Fibroblast of skin of scalp (primary cell): ENCODE results near the gene WNT9B.
A peak's percentile ranks its signal among the peaks of the same experiment; 100 is the strongest.

Experiments
- DNase-seq: peaks from one replicate; pipeline ENCODE4 v3.0.0-alpha.2; 2013

WNT9B gene

GRCh38 chr17:46854515-46854914, 3.1 kb downstream of the WNT9B start:
- DNase-seq, result no peak

DNA sequence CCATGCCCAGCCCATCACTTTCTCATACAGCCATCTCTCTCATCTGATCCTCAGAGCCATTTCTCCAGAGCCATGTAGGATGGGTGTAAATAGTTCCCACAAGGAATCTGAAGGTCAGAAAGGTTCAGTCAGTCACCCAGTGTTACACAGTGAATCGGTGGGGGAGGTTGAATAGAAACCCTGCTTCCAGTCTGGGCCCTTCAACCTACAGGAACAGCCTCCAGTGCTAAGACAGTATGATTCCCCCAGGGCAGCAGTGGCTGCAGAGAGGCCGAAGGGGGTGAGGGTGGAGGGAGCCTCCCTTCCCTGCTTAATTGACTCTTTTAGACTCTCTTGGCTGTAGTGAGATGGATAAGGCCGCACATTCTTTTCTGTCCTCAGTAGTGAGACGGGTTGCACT, 3.6 kb downstream of the WNT9B start:
- no peak for DNase-seq

DNA sequence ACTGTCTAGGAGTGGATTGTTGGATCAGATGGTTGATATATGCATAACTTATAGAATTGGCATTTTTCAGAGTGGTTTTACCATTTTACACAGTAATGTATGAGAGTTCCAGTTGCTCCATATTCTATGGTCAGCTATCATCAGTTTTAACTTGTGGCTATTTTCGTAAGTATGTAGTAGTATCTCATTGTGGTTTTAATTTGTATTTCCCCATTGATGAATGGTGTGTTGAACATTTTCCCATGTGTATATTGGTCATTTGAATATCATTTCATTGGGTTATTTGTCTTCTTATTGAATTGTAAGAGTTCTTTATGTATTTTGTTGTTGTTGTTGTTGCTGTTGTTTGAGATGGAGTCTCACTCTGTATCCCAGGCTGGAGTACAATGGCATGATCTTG, 6.2 kb downstream of the WNT9B start:
- DNase-seq, result no peak

DNA sequence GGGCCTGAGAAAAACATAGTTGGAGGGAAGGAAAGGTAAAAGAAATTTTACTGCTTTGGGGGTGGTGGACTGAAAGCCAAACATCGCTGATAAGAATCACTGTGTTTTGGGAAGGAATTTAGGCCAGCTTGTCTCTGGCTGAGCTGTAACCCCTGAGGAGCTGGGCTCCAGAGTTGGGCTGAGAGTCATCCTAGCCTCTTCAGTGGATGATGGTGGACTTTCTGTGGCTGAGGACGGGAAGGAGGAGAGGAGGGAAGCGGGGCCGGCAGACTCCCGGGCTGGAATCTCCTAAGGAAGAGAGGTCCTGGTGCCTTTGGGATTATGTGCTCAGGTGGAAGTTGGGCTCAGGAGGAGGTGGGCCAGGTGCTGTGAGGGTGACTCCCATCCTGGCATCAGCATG, 8.6 kb downstream of the WNT9B start:
- DNase-seq, result no peak

DNA sequence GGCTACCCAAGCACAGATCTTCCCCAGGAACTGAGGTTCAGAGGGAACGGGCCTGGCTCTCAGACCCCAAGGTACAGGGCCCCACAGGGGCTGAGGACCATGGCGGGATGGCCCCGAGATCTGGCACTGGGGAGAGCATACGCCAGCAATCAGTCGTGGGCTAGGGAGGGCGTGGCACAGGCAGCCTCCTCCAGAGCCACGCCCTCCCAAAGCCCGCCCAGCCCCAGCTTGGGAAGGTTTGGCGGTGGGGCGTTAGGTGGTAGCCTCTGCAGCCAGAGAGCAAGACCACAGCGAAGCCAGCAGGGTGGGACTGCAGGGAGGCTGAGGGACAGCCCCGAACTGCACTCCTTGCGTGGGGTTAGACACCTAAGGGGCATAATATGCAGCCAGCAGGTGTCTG, 11.6 kb downstream of the WNT9B start:
- no peak for DNase-seq

DNA sequence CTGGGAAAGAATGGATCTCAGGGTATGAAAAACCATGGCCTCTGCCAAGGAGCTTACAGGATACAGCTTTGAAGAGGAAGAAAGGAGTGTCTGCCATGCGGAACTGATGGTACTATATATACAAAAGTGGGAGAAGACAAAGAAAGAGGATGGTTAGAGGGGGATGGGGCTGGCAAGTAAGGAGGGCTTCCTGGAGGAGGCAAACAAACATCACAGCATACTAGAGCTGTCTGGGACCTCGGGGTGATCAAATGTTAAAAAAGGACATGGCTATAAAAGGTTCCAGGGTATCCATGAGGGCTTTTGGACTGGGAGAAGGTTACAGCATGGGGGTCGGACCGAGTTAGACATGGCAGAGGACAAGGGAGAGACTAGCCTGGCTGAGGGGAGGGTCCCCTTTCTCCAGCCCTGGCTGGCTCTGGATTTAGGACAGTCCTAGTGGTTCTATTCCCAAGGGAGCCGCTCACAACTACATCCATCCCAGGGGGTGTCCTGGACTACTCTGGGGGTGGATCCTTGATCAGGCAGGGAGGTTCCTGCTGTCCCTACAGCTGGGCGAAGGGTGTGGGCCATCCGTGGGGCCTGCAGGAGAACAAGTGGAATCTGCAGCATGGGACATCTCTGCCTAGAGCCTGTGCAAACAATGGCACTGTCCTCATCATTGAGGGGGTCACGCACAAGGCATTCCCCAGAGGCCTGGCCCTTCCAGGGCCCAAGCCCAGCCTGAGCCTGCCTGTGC, 12.2 kb downstream of the WNT9B start:
- no peak for DNase-seq

DNA sequence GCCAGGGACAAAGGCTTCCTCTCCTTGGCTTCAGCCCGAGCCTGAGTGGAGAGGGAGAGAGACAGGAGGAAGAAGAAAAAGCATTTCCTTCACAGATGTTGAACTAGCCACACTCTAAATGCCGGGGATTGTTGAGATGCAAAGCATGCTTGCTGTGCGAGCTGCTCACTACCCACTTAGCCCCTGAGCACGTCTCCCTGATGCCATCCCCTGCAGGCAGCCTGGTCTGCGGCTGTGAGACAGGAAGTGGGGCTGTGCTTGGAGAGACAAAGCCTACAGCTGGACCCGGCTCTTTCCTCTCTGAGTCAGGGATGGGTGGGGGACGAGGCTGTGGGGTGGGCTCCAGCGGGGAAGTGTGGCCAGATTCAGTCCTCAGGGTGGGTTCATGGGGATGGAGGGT, 13.7 kb downstream of the WNT9B start:
- peak; percentile 85 for DNase-seq

DNA sequence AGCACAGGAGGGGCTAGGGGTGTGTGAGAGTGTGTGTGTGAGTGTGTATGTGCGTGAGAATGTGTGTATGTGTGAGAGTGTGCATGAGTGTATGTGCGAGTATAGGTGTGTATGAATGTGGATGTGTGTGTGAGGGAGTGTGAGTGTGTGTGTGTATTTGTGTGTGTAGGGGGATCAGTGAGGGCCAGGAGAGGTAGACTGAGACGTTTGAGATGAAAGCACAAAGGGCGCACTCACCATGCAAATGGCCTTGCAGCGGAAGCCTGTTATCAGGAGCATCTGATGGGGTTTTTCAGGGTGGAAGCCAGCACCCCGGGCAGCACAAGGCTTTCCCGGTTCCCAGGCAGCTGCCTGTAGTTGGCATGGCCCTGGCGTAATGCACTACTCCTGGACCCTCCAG, 14.9 kb downstream of the WNT9B start:
- DNase-seq, result no peak

DNA sequence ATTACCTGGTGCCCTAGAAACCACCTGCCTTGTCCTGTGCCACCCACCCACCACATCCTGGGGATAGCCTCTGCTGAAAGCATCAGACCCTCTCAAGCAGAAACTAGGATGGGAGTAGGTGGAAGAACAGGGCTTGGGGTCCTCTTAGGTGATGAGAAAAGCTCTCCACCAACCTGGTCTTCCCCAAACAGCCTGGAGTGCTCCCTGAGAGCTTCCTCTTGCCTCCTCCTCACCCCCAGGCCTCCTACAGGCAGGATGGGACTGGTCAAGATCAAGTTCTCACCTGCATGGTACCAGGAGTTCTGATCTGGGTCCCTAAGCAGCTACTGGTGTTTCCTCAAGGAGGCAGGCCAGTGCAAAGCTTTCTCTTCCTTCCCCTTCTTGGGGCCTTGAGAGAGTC, 15.4 kb downstream of the WNT9B start:
- DNase-seq, result no peak

DNA sequence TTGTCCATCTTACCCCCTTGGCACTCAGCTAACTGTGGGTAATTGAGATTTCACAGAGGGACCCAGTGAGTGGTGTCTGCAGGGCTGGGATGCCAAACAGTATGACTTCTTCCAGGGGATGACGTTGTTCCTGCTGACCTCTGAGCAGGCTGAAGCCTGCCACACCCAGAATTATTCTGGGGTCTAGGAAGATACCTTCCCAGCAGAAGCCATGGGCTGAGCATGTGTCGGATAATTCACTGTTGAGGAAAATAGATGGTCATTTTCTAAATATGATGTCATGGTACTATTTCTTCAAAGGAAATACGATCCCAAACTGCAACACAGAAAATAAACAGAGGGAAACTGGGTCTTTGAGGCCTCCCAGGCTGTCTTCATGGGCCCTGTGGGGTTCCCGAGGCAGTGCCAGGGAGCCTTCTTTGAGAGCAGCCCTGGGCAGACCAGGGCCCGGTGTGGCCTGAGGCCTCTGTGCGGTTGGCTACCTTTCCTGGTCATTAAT, 17.4 kb downstream of the WNT9B start:
- no peak for DNase-seq

DNA sequence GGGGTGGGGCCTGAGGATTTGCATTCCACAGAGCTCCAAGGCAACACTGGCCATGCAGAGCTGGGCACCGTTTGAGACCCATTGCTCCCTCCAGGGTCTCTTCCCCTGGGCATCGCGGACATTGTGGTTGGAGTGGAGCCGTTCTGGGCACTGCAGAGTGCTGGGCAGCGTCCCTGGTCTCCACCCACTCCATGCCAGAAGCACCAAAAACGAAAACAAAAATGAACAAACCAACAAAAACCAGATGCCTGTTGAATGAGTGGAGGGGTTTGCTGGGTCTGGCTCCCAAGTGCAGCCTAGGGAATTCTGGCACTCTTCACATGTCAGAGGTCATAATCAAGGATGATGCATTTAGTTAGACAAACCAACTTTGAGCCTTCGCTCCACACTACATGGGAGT, 17.9 kb downstream of the WNT9B start:
- DNase-seq, result no peak

DNA sequence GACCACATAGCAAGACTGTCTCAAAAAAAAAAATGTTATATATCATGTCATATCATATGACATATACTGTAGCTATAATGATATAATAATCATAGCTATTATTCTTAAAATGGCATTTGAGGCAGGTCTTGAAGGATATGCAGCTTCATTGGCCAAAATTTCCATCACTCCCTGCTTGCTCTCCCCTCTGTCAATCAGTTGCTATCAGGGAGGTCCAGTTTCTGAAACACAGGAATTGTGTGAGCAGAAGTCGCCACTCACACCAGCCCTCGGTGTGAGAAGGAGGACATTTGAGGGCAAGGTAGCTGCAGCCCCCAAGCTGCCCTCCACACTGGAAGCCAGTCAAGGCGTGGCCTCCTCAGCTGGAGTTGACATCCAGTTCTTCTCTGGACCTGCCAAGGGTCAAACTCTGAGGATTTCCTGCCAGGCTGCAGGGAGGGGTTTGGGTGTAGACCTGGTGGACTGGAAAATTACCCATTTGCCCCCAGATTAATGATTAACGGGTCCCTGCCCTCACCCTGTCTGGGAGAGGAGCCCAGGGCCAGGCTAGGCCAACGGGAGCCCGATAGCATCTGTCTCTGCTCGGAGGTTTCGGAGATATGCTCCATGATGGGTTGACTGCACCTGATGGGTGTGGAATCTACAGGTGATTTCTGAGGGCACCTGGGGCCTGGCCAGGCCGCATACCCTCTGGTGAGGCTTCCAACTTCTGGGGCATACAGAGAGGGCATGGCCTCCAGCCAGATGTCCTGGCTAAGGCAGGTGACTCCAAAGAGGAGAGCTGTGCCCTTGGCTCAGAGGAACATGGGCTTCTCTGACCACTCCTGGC, 18.8 kb downstream of the WNT9B start:
- DNase-seq, result no peak

DNA sequence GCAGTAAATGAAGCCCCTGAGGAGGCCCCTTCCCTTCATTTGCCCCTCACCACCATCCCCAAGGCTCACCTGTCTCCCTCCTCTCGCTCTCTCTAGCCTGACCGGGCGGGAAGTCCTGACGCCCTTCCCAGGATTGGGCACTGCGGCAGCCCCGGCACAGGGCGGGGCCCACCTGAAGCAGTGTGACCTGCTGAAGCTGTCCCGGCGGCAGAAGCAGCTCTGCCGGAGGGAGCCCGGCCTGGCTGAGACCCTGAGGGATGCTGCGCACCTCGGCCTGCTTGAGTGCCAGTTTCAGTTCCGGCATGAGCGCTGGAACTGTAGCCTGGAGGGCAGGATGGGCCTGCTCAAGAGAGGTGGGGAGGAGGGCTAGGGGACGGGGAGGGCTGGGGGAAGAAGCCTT, 21.0 kb downstream of the WNT9B start:
- DNase-seq, result no peak

- DNase-seq, result no peak
These were observed 22.7 kb downstream of the WNT9B start for GRCh38 chr17:46873941-46874645.

DNA sequence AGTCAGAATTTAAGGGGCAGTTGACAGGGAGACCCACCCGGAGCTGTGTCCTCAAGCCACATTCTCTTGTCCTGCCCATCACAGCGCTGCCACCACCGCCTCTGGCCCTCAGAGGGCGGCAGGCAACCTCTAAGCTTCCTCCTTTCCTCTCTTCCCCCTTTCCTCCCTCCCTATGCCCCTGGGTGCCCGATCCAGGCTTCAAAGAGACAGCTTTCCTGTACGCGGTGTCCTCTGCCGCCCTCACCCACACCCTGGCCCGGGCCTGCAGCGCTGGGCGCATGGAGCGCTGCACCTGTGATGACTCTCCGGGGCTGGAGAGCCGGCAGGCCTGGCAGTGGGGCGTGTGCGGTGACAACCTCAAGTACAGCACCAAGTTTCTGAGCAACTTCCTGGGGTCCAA, 23.5 kb downstream of the WNT9B start:
- DNase-seq, result no peak

- DNase-seq, result no peak
These were observed 24.5 kb downstream of the WNT9B start for GRCh38 chr17:46875849-46876352.

DNA sequence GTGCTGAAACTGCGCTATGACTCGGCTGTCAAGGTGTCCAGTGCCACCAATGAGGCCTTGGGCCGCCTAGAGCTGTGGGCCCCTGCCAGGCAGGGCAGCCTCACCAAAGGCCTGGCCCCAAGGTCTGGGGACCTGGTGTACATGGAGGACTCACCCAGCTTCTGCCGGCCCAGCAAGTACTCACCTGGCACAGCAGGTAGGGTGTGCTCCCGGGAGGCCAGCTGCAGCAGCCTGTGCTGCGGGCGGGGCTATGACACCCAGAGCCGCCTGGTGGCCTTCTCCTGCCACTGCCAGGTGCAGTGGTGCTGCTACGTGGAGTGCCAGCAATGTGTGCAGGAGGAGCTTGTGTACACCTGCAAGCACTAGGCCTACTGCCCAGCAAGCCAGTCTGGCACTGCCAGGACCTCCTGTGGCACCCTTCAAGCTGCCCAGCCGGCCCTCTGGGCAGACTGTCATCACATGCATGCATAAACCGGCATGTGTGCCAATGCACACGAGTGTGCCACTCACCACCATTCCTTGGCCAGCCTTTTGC, 25.0 kb downstream of the WNT9B start:
- DNase-seq, result no peak

- DNase-seq, result no peak
These were observed 25.5 kb downstream of the WNT9B start for GRCh38 chr17:46876926-46877325.

GRCh38 chr17:46877466-46877865, 26.1 kb downstream of the WNT9B start:
- no peak for DNase-seq

DNA sequence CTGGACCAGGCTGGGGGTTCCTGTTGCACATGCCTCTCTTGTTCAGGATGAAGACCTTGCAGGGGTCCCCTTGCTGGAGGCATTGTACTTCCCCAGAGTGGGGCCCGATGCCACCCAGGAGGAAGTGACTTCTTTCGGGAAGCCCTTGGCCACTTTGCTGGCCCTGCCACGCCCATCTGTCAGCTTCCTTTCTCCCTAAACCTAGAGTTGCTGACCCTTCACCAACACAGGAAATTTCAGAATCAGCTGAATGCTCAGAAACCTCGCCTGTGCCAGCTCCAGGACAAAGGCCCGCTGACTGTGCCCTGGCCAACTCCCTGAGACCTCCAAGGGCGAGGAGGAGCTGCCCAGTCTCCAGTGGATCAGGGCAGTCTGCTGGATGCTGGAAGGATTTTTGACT, 26.7 kb downstream of the WNT9B start:
- DNase-seq, result no peak

DNA sequence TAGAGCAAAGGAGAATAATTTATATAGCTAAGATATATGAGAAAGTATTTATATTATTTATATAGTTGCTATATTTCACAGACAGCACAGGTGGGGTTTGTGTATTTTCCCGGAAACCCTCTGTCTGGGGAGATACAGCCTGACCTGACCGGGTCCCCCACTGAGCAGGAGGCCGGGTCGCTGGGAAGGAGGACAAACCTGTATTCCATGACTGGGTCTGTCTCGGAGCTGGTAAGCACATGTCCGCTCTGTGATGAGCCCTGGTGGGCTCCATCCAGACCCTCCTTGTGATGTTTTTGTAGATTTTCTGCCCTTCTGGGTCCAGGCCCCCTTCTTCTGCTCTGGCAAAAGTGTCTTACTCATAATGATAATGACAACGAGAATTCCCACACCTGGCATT, 27.7 kb downstream of the WNT9B start:
- DNase-seq, result no peak

GRCh38 chr17:46881015-46881414, 29.6 kb downstream of the WNT9B start:
- no peak for DNase-seq

DNA sequence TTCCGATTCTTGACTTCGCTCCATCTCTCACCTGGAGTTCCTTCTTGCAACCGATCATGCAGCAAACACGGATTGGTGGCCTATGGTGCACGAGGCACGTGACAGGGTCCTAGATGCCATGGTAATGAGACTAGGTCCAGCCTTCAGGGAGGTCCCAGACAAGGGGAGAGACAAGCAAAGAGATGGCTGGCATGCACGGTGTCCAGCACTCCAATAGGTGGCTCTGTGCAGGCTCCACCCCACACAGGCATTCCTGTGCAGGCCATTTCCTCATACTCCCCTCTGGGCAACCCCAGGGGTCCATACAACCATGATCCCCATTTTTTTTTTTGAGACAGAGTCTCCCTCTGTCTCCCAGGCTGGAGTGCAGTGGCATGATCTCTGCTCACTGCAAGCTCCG, 31.3 kb downstream of the WNT9B start:
- DNase-seq, result no peak
